ENCODE measurements around the gene NSF. TPM values are rescaled to one million over a fixed set of nuclear protein-coding genes. Genes with fewer than 3 reads are reported as not detected.
"Not testable (repeated sequence)": the region's sequence is repeated elsewhere in the genome, so short reads cannot be mapped to it uniquely, and the experiment has no call there.

Gene NSF
- polyA plus RNA-seq, 4 donors: 35.2 to 37.7 (median 35.6) TPM

DNA sequence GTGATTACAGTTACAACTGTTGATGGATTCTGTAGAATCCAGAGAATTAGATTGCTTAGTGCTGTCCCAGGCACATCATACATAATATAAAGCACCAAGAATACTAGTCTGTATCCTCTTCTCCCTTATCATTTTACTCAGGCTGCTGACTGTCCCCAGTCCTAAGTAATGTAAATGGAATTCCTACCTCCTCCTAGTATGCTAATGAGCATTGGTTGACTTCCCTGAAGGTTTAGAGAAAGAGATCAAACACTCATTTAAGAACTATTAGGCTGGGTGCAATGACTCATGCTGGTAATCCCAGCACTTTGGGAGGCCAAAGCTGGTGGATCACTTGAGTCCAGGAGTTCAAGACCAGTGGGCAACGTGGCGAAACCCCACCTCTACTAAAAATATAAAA, 37.0 kb downstream of the NSF start:
- not testable (repeated sequence) for DNase-seq (ENCODE audit: low read depth in 4 of 4, low spot score in 3 of 4)

DNA sequence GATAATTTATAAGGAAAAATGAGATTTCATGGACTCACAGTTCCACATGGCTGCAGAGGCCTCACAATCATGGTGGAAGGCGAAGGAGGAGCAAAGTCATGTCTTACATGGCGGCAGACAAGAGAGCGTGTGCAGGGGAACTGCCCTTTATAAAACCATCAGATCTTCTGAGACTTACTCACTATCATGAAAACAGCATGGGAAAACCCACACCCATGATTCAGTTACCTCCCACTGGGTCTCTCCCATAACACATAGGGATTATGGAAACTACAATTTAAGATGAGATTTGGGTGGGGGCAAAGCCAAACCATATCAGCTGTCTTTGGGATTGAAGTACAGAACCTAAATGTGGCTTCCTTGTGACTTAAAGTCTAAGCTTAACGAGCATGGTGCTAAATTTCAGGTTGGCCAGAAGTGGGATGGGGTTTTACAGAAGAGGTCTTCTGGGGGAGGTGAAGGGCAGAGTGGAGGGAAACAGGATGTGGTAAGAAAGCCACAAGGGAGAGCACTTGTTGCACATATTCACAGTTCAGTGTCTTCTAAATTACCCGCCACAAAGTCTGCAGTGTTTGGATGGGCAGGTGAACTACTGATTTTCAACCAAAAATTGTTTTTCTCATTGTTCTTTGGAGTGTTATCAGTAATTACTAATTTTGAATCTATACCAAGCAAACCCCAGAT, 38.4 kb downstream of the NSF start:
- DNase-seq (ENCODE audit: low read depth in 4 of 4, low spot score in 3 of 4): not testable (repeated sequence)

DNA sequence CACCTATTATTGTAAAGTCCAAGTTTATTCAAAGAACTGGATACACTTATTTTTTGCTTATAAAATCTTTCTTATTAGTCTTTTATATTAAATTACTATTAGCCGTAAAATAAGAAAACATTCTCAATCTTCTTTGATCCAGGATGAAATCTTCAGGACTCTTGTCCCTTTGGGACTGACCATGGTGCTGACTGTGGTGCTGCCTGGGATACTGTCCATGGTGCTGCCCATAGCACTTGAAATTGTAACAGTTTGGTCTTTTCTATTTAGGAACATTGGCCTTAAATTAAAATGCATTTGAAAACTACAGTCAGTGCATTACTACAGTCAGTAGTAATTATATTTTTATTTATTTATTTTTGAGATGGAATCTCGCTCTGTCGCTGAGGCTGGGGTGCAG, 41.7 kb downstream of the NSF start:
- not testable (repeated sequence) for DNase-seq (ENCODE audit: low read depth in 4 of 4, low spot score in 3 of 4)

DNA sequence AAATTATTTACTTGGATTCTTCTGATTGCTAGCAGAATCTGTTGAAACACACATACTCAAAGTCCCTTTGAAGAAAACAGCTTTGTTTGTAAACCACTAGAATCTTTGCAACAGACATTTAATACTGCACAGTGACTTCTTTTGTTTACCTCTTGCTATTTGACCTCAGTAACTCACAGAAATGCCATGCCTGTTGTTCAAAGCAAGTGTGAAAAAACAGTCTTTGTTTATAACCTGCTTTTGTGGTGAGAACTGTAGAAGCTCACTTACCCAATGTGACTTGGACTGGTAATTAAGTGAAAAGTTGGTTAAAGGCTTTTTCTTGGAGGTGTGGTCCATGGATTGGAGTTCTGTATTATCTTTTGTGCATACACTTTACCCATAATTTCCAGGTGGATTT, 44.4 kb downstream of the NSF start:
- DNase-seq (ENCODE audit: low read depth in 4 of 4, low spot score in 3 of 4): not testable (repeated sequence)

DNA sequence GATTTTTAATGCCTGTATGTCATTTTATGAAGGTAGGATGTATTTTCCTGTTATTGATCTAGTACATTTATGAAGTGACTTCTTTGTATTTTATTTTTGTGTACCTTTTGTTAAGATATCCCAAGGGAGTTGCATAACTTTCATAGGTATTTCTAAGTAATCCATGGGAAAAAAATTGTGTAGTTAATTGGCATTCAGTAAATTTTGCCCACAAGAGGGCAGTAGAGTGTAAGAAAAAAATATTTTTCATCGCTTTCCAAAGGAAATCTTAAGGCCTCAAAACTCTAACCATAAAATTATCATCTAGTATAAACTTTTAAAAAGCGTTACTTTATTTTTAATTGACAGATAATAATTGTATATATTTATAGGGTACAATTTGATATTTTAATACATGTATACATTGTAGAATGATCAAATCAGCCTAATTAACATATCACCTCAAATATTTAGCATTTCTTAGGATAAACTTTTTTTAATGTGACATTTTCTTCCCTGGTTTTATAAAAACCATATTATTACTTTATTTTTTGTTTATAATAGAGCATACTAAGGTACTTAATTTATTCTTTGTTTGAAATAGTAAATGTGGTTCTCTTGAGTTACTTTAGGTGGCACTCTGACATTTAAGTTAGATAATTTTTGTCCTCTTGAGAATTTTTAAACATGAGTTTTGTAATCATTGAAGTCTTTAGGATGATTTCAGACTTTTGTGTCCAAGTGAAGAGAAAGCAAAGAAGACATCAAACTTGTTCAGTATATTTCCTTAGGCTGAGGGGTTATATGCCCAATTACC, 51.6 kb downstream of the NSF start:
- not testable (repeated sequence) for DNase-seq (ENCODE audit: low read depth in 4 of 4, low spot score in 3 of 4)

DNA sequence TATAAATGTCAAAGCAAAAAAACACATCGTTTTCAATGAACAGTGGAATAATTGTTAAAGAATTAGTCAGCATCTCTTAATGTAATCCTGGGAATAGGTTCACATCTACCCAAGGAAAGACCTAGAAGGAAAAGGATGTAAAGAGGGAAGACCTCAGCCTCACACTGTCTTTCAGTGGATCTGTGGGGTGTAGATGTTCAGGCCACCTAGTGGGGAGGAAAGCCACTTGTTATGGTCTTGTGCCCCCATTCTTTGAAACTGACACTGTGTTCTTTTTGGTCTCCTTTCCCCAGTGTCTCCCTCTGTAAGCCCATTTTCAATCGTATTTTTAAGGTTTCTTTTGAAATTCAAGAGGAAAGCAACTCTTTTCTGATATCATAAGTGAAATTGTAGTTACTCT, 56.8 kb downstream of the NSF start:
- DNase-seq (ENCODE audit: low read depth in 4 of 4, low spot score in 3 of 4): not testable (repeated sequence)

DNA sequence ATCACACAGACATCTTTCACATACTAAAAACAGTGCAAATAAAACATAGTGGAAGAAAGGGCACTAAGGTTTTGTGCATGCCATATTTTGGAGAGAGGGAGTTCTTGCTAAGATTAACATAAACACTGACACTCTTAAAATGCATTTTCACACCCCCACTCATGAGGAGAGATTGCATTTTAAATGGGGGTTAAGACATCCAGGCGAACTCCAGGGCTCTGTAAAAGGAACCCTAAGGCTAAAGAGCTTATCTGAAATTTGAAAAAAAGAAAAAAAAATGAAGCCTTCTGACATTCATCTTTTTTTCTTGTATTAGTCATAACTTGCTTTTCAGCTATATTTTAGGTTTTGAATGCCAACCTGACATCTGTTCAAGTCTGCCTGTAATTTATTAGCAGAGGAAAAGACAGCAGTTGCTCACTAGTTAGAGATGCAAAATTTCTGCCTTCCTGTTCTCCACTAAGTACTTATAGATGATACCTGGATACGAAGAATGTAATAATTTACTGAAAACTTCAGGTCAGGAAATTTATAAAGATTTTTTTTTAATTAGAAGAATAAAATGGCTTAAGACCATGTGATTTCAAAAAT, 57.3 kb downstream of the NSF start:
- not testable (repeated sequence) for DNase-seq (ENCODE audit: low read depth in 4 of 4, low spot score in 3 of 4)

DNA sequence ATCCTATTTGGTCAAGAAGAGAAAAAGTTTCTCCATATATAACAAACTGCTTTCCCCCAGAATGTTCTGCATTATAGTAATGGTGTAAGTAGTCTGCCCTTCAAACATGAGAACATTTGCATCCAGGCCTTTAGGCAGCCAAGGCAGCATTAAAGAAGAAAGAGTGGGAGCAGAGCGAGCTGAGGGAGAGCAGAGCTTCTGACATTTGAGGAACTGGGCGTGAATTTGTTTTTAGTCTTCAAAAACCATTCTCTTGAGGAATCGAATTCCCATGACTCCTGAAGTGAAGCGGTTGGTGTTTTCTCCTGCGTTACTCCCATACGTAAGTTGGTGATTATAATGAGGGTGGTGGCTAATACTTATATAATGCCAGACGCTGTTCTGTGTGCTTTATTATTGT, 58.8 kb downstream of the NSF start:
- DNase-seq (ENCODE audit: low read depth in 4 of 4, low spot score in 3 of 4): not testable (repeated sequence)

DNA sequence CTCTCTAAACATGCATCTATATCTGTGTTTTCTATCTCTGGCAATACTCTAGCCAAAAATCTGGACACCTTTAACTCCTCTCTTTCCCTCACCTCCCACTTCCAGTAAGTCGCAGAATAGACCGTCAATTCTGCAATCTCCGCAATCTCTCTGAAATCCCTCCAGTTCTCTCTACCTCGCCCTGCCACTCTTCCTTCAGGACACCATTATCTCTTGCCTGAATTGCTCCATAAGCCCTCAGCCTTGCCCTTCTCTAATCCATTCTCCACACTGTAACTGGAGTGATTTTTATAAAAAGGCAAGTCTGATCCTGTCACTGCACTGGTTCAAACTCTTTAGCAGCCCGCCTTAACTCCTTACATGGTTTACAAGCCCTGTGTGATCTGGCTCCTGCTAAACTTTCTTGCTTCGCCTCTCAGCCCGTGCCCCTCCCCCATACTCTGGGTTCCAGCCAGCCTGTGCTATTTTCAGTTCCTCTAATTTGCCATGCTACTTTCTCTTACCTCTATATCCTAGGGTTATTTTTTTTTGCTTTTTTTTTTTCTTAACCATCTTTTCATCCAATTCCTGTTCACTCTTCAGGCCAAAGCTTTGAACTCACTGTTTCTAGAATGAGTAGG, 61.7 kb downstream of the NSF start:
- DNase-seq (ENCODE audit: low read depth in 4 of 4, low spot score in 3 of 4): not testable (repeated sequence)

DNA sequence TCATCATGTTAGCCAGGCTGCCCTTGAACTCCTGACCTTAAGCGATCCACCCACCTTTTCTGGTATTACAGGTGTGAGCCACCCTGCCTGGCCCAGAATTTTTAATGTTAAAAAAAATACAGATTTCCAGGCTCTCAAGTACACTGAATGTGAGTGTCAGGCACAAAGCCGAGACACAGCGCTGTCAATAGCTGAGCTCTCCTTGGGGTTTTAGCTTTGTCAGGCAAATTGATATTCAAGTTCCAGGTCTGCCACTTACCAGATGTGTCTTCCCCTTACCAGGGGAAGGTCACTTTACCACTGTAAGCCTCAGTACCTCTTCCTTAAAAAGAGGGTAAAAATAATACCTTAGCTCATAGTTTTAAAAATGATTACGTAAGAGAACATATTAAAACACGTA, 67.8 kb downstream of the NSF start:
- not testable (repeated sequence) for DNase-seq (ENCODE audit: low read depth in 4 of 4, low spot score in 3 of 4)

DNA sequence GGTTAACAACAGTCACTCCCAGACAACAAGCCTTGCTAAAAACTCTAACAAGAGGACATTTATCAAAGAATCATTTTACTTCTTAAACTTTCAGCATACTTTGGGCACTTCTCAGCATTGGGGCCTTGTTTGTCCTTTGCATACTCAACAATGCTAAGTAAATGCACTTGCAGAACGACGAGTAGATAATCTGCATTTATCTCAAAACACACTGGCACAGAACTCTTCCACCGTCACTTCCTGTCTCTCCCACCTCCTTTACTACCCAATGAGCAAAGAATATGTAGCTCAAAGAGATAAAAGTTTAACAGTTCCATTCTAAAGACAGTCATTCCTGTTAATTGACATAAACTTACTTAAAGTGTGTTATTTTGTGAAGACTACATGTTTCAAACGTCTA, 69.2 kb downstream of the NSF start:
- DNase-seq (ENCODE audit: low read depth in 4 of 4, low spot score in 3 of 4): not testable (repeated sequence)

DNA sequence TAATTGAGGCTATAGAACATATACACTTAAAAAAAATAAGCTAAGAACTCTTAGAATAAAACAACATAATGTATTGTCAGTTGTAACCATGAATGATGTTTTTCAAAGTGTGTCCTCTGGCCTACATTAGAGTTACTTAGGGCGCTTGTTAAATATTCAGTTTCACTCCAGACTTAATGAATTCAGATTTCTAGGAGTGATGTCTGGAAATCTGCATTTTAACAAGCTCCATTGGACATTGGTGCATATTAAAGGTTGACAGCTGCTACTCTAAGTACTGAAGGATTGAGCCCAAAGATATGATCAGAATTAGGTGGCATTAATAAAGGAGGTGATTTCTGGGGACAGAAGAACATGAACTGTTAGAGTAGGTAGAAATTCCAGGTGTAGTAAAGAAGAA, 72.7 kb downstream of the NSF start:
- DNase-seq (ENCODE audit: low read depth in 4 of 4, low spot score in 3 of 4): not testable (repeated sequence)

DNA sequence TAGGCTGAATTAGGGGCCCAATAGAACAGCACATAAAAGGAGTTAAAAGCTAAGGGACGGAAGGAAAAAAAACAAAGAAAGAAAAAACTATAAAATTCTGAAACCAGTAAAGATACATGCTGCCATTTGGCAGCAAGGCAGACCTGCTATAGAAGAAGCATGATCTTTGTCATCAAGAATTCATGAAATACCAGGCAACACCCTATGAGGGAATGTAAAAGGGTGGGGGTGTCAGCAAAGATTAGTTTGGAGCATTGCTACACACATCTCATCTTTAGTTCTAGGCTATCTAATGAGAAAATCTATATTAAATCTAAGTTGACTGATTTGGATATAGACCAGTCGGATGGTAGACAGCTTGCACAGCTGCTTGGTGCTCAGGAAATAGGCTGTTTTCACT, 73.1 kb downstream of the NSF start:
- not testable (repeated sequence) for DNase-seq (ENCODE audit: low read depth in 4 of 4, low spot score in 3 of 4)

DNA sequence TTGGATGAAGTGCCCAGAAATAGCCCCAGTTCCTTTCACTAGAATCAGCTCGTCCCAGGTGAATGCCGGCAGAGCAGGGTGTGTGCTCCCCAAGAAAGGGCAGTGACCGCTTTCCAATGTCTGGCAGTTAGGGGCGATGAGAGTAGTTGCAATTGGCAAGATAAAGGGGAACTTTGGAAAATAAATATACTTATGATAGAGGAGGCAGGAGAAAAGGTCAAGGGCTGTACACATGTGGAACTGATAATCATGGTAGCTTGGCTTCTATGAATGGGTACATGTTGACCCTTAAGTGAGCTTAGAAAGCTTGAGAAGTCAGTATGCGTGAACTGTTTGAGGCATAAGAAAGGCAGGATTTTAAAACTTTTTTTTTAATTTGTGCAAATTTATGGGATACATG, 75.5 kb downstream of the NSF start:
- not testable (repeated sequence) for DNase-seq (ENCODE audit: low read depth in 4 of 4, low spot score in 3 of 4)

DNA sequence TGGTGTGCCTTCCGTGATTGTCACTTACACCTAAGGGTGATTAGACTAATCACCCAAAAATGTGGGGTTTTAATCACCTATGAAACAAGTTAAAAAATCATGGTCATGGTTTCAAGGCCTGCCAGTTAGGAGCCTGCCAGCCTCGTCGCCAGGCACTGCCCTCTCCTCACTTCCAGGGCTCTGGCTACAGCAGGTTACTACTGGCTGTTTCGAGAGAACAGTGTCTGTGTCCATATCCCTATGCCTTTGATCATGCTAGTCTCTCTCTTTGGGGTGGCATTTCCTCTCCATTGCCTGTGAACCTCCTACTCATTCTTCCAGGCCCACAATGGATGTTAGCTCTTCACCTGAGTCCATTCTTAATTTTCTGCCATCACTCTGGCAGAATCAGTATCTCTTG, 80.3 kb downstream of the NSF start:
- not testable (repeated sequence) for DNase-seq (ENCODE audit: low read depth in 4 of 4, low spot score in 3 of 4)

DNA sequence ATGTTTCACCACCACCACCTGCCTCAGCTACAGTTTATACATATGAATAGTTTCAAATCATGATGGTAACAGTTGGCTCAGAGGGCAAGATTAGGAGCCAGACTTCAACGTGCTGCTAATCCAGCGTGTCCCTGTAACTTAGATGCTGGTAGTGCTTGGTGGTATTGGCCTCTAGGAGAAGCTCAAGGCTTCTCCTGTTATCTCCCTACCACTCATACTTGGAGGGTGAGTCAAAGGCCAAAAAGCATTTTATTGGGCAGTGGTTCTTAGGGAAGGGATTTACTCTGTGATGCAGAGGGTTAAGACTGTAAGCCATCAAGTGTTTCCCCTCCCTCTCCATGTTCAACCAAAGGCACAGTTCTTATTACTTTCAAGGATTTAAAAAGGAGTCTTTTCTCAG, 82.3 kb downstream of the NSF start:
- DNase-seq (ENCODE audit: low read depth in 4 of 4, low spot score in 3 of 4): not testable (repeated sequence)

DNA sequence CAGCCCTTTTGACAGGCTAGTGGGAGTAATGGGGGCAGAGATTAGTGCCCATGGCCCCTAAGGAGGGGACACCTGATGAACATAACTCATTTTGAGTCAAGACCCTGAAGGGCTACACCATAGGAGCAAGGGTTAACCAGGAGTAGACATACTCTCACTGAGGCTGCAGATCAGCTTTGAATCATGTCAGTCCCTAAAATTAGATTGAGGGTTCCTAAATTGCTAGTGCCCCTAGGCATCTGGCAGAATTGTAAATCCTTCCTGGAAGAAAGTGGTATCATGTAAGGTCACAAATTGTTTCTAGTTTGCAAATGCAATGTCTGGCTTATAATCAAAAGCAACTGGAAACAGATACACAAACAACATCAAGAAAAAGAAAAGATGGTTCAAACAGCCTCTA, 87.3 kb downstream of the NSF start:
- DNase-seq (ENCODE audit: low read depth in 4 of 4, low spot score in 3 of 4): not testable (repeated sequence)

DNA sequence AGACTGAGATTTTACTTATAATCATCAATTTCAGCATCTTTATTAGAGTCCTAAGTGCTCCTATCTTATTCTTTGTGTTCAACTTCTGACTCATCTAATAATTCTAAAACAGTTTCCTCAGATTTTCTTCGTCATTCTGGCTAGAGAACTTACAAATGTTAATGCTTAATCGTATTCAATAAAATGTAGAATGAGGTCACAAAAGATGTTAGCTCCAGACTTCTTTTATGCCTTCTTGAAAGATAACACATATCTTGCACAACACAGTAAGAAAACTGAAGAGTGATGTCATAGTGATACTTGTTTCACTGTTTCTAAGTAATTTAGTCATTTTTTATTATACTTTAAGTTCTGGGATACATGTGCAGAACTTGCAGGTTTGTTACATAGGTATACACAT, 93.2 kb downstream of the NSF start:
- DNase-seq (ENCODE audit: low read depth in 4 of 4, low spot score in 3 of 4): not testable (repeated sequence)

DNA sequence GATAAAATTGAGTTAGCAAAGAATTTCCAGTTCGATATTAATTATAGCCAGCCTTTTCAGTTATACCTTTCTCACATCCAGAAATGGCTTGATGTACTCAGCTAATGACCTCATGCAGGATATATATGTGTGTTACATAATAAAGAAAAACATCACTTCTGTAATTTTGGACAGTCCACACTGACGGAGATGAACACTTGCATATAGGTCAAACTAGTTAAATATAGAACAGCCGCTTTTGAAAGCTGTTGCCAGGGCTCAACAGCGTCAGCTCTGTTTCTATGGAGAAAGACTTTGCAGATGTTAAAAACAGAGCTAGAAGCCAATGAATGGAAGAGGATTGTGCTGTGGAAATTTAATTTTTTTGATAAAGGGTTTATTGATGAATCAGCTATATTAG, 94.8 kb downstream of the NSF start:
- DNase-seq (ENCODE audit: low read depth in 4 of 4, low spot score in 3 of 4): not testable (repeated sequence)

DNA sequence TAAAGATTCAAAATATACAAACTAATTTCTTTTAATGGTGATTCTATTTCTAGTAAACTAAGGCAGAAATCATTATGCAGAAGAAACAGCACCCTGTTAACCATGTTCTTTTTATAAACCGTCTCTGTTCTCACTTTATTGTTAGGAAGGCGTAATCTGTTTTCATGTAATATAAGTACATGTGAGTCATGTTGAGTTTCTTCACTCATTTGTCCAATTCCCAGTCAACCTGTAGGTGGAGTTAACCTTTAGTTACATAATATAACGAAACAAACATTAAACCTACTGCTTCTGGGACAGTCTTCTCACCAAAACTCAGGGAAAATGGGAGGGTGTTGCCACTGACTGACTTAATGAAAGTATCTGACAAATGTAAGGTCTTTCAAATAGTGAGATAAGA, 101.7 kb downstream of the NSF start:
- DNase-seq (ENCODE audit: low read depth in 4 of 4, low spot score in 3 of 4): not testable (repeated sequence)

DNA sequence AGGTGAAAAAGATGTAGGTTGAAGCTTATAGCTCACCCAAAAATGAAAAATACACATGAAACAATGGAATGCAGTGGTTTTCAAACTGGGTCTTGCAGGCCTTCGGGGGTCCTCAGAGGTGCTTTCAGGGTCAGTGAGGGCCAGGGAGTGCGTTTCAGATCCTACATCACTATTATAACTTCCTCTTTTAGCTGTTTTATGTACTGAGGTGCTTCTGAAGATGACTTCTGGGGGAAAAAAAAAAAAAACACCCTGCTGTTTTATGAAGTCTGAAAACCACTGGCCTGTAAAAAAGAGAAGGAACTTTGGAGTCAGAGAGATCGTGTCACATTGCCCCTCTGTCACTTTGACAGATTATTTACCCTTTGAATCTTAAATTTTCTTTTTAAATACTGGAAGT, 102.8 kb downstream of the NSF start:
- DNase-seq (ENCODE audit: low read depth in 4 of 4, low spot score in 3 of 4): not testable (repeated sequence)

All from left renal pelvis (tissue), 4 donors.